Measurements from ENCODE around the gene CETN2. TPM values are rescaled to one million over a fixed set of nuclear protein-coding genes. Genes with fewer than 3 reads are reported as not detected.

CETN2 gene
- total RNA-seq, 1 experiment from 2014 or later, result 63.3 TPM

GRCh38 chrX:152865232-152865920 is 34.8 kb upstream of the CETN2 start:
- no peak overlapping the region for H3K27ac ChIP-seq (ENCODE audit: low read length)
- H3K4me3 ChIP-seq (ENCODE audit: low read depth in 2 of 2, low read length in 2 of 2), result no peak overlapping the region
- POLR2A ChIA-PET, result no interaction called here
- no peak for DNase-seq (ENCODE audit: low read depth, low spot score)
- intact Hi-C loops (cut with micrococcal nuclease; ENCODE audit: unreplicated experiment) (no loop called here), in situ Hi-C loops (cut with HindIII; ENCODE audit: low pct_unique_long_range_greater_than_20kb, low sequenced_read_pairs) (no loop called here)
- H3K4me1 ChIP-seq (ENCODE audit: control insufficient read depth, insufficient read depth, low read length), result no peaks in the 10 kb centered on the region
- TF ChIP-seq CTCF (IDR thresholded peaks at IDR 0.05), result no peak
- no peak for TF ChIP-seq SIN3A (IDR thresholded peaks at IDR 0.05; ENCODE audit: borderline replicate concordance, insufficient read depth, low read depth, low read length)
- TF ChIP-seq POLR2AphosphoS5 (IDR thresholded peaks at IDR 0.05; ENCODE audit: low read depth, low read length), result no peak
- TF ChIP-seq REST (IDR thresholded peaks at IDR 0.05; ENCODE audit: insufficient read depth in 1 of 2, low read depth in 2 of 2, low read length in 1 of 2), result no peak
- CTCF ChIA-PET, result no interaction called here
- BruUV-seq (replicated peaks), result no TSS peak
- no peaks in the 10 kb centered on the region for H3K9me3 ChIP-seq (ENCODE audit: control insufficient read depth, insufficient read depth, low read depth, low read length)
- no peaks in the 10 kb centered on the region for H3K27me3 ChIP-seq (ENCODE audit: control insufficient read depth, insufficient read depth, low read length)
- no peak for ATAC-seq
- H3K36me3 ChIP-seq (ENCODE audit: control insufficient read depth, insufficient read depth, low read length), result no peaks in the 10 kb centered on the region; the same call in 1 of the 2 replicates

- Histone ChIP-seq H3K27ac (ENCODE audit: low read length) (no peak overlapping the region), H3K4me1 (ENCODE audit: control insufficient read depth, insufficient read depth, low read length) (no peaks in the 10 kb centered on the region), H3K27me3 (ENCODE audit: control insufficient read depth, insufficient read depth, low read length) (no peaks in the 10 kb centered on the region), H3K9me3 (ENCODE audit: control insufficient read depth, insufficient read depth, low read depth, low read length) (no peaks in the 10 kb centered on the region), H3K4me3 (ENCODE audit: low read depth in 2 of 2, low read length in 2 of 2) (no peak overlapping the region), H3K36me3 (ENCODE audit: control insufficient read depth, insufficient read depth, low read length) (peaks cover 6% of the 10 kb centered on the region; the same call in 1 of the 2 replicates)
- in situ Hi-C loops (cut with HindIII; ENCODE audit: low pct_unique_long_range_greater_than_20kb, low sequenced_read_pairs) (no loop called here), intact Hi-C loops (cut with micrococcal nuclease; ENCODE audit: unreplicated experiment) (no loop called here)
- no peak for TF ChIP-seq SIN3A (IDR thresholded peaks at IDR 0.05; ENCODE audit: borderline replicate concordance, insufficient read depth, low read depth, low read length)
- no peak for TF ChIP-seq TCF7L2 (IDR thresholded peaks at IDR 0.05; ENCODE audit: low read depth, low read length)
- no peak for TF ChIP-seq POLR2AphosphoS5 (IDR thresholded peaks at IDR 0.05; ENCODE audit: low read depth, low read length)
- no peak for TF ChIP-seq CTCF (IDR thresholded peaks at IDR 0.05)
- no peak for TF ChIP-seq REST (IDR thresholded peaks at IDR 0.05; ENCODE audit: insufficient read depth in 1 of 2, low read depth in 2 of 2, low read length in 1 of 2)
- ChIA-PET POLR2A (no interaction called here), CTCF (no interaction called here)
- no TSS peak for BruUV-seq (replicated peaks)
- DNase-seq (ENCODE audit: low read depth, low spot score) (no peak), ATAC-seq (no peak)
These were observed 31.3 kb upstream of the CETN2 start for GRCh38 chrX:152861826-152862225.

All from Panc1 (cell line).